HepG2 (cell line): Measurements from ENCODE around the gene TMEM38A. TPM values are rescaled to one million over a fixed set of nuclear protein-coding genes. Genes with fewer than 3 reads are reported as not detected.

Experiments
- AHR ChIP-seq: IDR thresholded peaks from 2 replicates; pipeline ENCODE4 v1.6.1; 2018; ENCODE audit warnings: missing genetic modification reagents, missing compliant biosample characterization
- GABPB1 ChIP-seq: IDR thresholded peaks from 2 replicates; pipeline ENCODE4 v1.6.1; 2016; ENCODE audit warnings: mild to moderate bottlenecking, missing genetic modification reagents, moderate library complexity, missing compliant biosample characterization
- HMGXB4 ChIP-seq, 2 experiments: sonication (generic) in 1 of 2; formaldehyde crosslinking in 1 of 2; IDR thresholded peaks; 2 replicates each; pipeline versions ENCODE4 v1.4.0 to v1.6.1; 2018 to 2020; ENCODE audit warnings: missing genetic modification reagents in 2 of 2, borderline replicate concordance in 1 of 2, low read depth in 1 of 2, mild to moderate bottlenecking in 1 of 2, missing biosample characterization in 1 of 2
- MAZ ChIP-seq, 2 experiments: sonication (generic) in 1 of 2; formaldehyde crosslinking in 1 of 2; IDR thresholded peaks; 2 replicates each; pipeline versions ENCODE4 v1.5.0 to v1.6.1; 2012 to 2020; ENCODE audit warnings: low read depth in 2 of 2, mild to moderate bottlenecking in 2 of 2, borderline replicate concordance in 1 of 2, improper control_type of control experiment in 1 of 2, low read length in 1 of 2, missing genetic modification reagents in 1 of 2, moderate library complexity in 1 of 2
- RARA ChIP-seq: IDR thresholded peaks from 2 replicates; pipeline ENCODE4 v1.6.1; 2016; ENCODE audit warnings: missing genetic modification reagents, missing compliant biosample characterization
- ZMAT3 ChIP-seq: sonication (generic); formaldehyde crosslinking; conservative IDR thresholded peaks from 2 replicates; pipeline ENCODE4 v1.7.0; 2021; ENCODE audit warnings: missing genetic modification reagents
- ZNF350 ChIP-seq: sonication (generic); formaldehyde crosslinking; IDR thresholded peaks from 2 replicates; pipeline ENCODE4 v1.4.0; 2020; ENCODE audit warnings: mild to moderate bottlenecking, low read depth, missing genetic modification reagents, borderline replicate concordance
- ZNF430 ChIP-seq: sonication (generic); formaldehyde crosslinking; IDR thresholded peaks from 2 replicates; pipeline ENCODE4 v1.9.0; 2021; ENCODE audit warnings: mild to moderate bottlenecking, missing genetic modification reagents
- ZNF605 ChIP-seq: sonication (generic); formaldehyde crosslinking; IDR thresholded peaks from 2 replicates; pipeline ENCODE4 v1.8.0; 2022; ENCODE audit warnings: mild to moderate bottlenecking, missing genetic modification reagents
- ZNF775 ChIP-seq: sonication (generic); formaldehyde crosslinking; IDR thresholded peaks from 2 replicates; pipeline ENCODE4 v1.4.0; 2020; ENCODE audit warnings: missing genetic modification reagents, mild to moderate bottlenecking, moderate library complexity, borderline replicate concordance
- ZNF792 ChIP-seq: IDR thresholded peaks from 2 replicates; pipeline ENCODE4 v1.6.1; 2016
- polyA plus RNA-seq, 8 experiments: library from polyadenylated mRNA; depleted of rRNA in 3 of 8; stranded (reverse) in 7 of 8; unstranded in 1 of 8; fragments of >200 nt; fragmentation: Illumina TruSeq in 4 of 8; extraction: Trizol in 4 of 8; gene quantifications; 2 replicates each; pipeline versions ENCODE4 v1.2.1 to v1.2.3, GENCODE V29; 2011 to 2016; ENCODE audit warnings: low read depth in 4 of 8, missing spikeins in 1 of 8, mixed read lengths in 1 of 8; ENCODE audit not compliant: insufficient read depth in 1 of 8
- total RNA-seq, 5 experiments: library from RNA; depleted of rRNA; stranded (reverse); fragments of >200 nt; fragmentation: Illumina TruSeq; extraction: Trizol; gene quantifications; 2 replicates each; pipeline ENCODE4 v1.2.3, GENCODE V29; 2016; ENCODE audit warnings: low read depth in 1 of 5
- TF ChIP-seq, protein P1 (sequence below): sonication (generic); formaldehyde crosslinking; IDR thresholded peaks from 2 replicates; pipeline ENCODE4 v1.5.0; 2020; ENCODE audit warnings: mild to moderate bottlenecking, missing genetic modification reagents
- TF ChIP-seq, protein P2 (sequence below): sonication (generic); formaldehyde crosslinking; IDR thresholded peaks from 2 replicates; pipeline ENCODE4 v1.4.0; 2020; ENCODE audit warnings: missing genetic modification reagents
- TF ChIP-seq, protein P3 (sequence below): sonication (generic); formaldehyde crosslinking; IDR thresholded peaks from 2 replicates; pipeline ENCODE4 v1.8.0; 2022; ENCODE audit warnings: missing genetic modification reagents, mild to moderate bottlenecking, moderate library complexity, borderline replicate concordance
- TF ChIP-seq, protein P4 (sequence below): sonication (generic); formaldehyde crosslinking; IDR thresholded peaks from 2 replicates; pipeline ENCODE4 v1.4.0; 2020; ENCODE audit warnings: mild to moderate bottlenecking, missing genetic modification reagents, borderline replicate concordance

Gene TMEM38A
- total and polyA plus RNA-seq, 2 of the 13 experiments (the other 11 are each of a cell fraction or from before 2014, with no cell fraction given): 4.8 to 6.8 TPM

- TF ChIP-seq, protein P1, sequence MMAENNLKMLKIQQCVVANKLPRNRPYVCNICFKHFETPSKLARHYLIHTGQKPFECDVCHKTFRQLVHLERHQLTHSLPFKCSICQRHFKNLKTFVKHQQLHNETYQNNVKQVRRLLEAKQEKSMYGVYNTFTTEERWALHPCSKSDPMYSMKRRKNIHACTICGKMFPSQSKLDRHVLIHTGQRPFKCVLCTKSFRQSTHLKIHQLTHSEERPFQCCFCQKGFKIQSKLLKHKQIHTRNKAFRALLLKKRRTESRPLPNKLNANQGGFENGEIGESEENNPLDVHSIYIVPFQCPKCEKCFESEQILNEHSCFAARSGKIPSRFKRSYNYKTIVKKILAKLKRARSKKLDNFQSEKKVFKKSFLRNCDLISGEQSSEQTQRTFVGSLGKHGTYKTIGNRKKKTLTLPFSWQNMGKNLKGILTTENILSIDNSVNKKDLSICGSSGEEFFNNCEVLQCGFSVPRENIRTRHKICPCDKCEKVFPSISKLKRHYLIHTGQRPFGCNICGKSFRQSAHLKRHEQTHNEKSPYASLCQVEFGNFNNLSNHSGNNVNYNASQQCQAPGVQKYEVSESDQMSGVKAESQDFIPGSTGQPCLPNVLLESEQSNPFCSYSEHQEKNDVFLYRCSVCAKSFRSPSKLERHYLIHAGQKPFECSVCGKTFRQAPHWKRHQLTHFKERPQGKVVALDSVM (CRISPR knock-in tag): 0 out of 2 replicates have a peak, but pooled peaks have one; percentile 3
- 0 out of 2 replicates have a peak, but pooled peaks have one; percentile 5 for TF ChIP-seq RARA (CRISPR knock-in tag)
- peak; percentile 57; the same call in 1 of the 2 replicates for TF ChIP-seq AHR
- TF ChIP-seq ZNF350 (CRISPR knock-in tag): no peak; the same call in 1 of the 2 replicates
- no peak for TF ChIP-seq ZNF792 (CRISPR knock-in tag)
- TF ChIP-seq MAZ (IDR thresholded peaks at IDR 0.05; ENCODE audit: borderline replicate concordance, low read depth, low read length): 0 out of 2 replicates have a peak, but pooled peaks have one; percentile 13
- no peak for TF ChIP-seq MAZ (CRISPR knock-in tag; IDR thresholded peaks at IDR 0.05; ENCODE audit: low read depth)
- TF ChIP-seq HMGXB4 (CRISPR knock-in tag; IDR thresholded peaks at IDR 0.05; ENCODE audit: borderline replicate concordance in 1 of 2, low read depth in 1 of 2): peak; percentile 63 to 68; a peak in 3 of 4 replicates
- TF ChIP-seq ZMAT3 (CRISPR knock-in tag): peak; percentile 40; the same call in 1 of the 2 replicates
- TF ChIP-seq ZNF605: 0 out of 2 replicates have a peak, but pooled peaks have one; percentile 35
- 0 out of 2 replicates have a peak, but pooled peaks have one; percentile 44 for TF ChIP-seq ZNF430 (CRISPR knock-in tag)
- TF ChIP-seq ZNF775: no peak
- TF ChIP-seq, protein P2, sequence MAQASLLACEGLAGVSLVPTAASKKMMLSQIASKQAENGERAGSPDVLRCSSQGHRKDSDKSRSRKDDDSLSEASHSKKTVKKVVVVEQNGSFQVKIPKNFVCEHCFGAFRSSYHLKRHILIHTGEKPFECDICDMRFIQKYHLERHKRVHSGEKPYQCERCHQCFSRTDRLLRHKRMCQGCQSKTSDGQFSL (CRISPR knock-in tag): no peak
- TF ChIP-seq, protein P3, sequence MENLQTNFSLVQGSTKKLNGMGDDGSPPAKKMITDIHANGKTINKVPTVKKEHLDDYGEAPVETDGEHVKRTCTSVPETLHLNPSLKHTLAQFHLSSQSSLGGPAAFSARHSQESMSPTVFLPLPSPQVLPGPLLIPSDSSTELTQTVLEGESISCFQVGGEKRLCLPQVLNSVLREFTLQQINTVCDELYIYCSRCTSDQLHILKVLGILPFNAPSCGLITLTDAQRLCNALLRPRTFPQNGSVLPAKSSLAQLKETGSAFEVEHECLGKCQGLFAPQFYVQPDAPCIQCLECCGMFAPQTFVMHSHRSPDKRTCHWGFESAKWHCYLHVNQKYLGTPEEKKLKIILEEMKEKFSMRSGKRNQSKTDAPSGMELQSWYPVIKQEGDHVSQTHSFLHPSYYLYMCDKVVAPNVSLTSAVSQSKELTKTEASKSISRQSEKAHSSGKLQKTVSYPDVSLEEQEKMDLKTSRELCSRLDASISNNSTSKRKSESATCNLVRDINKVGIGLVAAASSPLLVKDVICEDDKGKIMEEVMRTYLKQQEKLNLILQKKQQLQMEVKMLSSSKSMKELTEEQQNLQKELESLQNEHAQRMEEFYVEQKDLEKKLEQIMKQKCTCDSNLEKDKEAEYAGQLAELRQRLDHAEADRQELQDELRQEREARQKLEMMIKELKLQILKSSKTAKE (CRISPR knock-in tag): no peak
- TF ChIP-seq, protein P4, sequence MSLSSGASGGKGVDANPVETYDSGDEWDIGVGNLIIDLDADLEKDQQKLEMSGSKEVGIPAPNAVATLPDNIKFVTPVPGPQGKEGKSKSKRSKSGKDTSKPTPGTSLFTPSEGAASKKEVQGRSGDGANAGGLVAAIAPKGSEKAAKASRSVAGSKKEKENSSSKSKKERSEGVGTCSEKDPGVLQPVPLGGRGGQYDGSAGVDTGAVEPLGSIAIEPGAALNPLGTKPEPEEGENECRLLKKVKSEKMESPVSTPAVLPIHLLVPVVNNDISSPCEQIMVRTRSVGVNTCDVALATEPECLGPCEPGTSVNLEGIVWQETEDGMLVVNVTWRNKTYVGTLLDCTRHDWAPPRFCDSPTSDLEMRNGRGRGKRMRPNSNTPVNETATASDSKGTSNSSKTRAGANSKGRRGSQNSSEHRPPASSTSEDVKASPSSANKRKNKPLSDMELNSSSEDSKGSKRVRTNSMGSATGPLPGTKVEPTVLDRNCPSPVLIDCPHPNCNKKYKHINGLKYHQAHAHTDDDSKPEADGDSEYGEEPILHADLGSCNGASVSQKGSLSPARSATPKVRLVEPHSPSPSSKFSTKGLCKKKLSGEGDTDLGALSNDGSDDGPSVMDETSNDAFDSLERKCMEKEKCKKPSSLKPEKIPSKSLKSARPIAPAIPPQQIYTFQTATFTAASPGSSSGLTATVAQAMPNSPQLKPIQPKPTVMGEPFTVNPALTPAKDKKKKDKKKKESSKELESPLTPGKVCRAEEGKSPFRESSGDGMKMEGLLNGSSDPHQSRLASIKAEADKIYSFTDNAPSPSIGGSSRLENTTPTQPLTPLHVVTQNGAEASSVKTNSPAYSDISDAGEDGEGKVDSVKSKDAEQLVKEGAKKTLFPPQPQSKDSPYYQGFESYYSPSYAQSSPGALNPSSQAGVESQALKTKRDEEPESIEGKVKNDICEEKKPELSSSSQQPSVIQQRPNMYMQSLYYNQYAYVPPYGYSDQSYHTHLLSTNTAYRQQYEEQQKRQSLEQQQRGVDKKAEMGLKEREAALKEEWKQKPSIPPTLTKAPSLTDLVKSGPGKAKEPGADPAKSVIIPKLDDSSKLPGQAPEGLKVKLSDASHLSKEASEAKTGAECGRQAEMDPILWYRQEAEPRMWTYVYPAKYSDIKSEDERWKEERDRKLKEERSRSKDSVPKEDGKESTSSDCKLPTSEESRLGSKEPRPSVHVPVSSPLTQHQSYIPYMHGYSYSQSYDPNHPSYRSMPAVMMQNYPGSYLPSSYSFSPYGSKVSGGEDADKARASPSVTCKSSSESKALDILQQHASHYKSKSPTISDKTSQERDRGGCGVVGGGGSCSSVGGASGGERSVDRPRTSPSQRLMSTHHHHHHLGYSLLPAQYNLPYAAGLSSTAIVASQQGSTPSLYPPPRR (CRISPR knock-in tag): 0 out of 2 replicates have a peak, but pooled peaks have one; percentile 12
- peak; percentile 26; the same call in 1 of the 2 replicates for TF ChIP-seq GABPB1
These were observed 33.6 kb upstream of the TMEM38A start (continued) for GRCh38 chr19:16627193-16627927.
